KMS-11 (cell line): ENCODE measurements around the gene GK2.

Experiments
- H2AFZ ChIP-seq: fragments of 200-600 bp; sonication (generic); 2 replicates; pipeline ENCODE4 v1.6.1; 2016; ENCODE audit warnings: antibody characterized with exemption, mixed run types, low read depth
- H3K27ac ChIP-seq: fragments of 200-600 bp; sonication (generic); 2 replicates; pipeline ENCODE4 v1.6.1; 2016; ENCODE audit warnings: mild to moderate bottlenecking, mixed run types
- H3K27me3 ChIP-seq: fragments of 200-600 bp; sonication (generic); 2 replicates; pipeline ENCODE4 v1.6.1; 2017; ENCODE audit warnings: mild to moderate bottlenecking, low read depth, mixed run types, moderate library complexity; ENCODE audit not compliant: insufficient read depth
- H3K36me3 ChIP-seq: fragments of 200-600 bp; sonication (generic); 2 replicates; pipeline ENCODE4 v1.6.1; 2017; ENCODE audit warnings: mild to moderate bottlenecking, mixed run types; ENCODE audit not compliant: insufficient read depth
- H3K4me1 ChIP-seq: fragments of 200-600 bp; sonication (generic); 2 replicates; pipeline ENCODE4 v1.6.1; 2016; ENCODE audit warnings: mild to moderate bottlenecking, low read depth, mixed run types; ENCODE audit not compliant: poor library complexity, severe bottlenecking
- H3K4me2 ChIP-seq: fragments of 200-600 bp; sonication (generic); 2 replicates; pipeline ENCODE4 v1.7.0; 2016; ENCODE audit warnings: mild to moderate bottlenecking, mixed run types
- H3K4me3 ChIP-seq: fragments of 200-600 bp; sonication (generic); IDR thresholded peaks from 2 replicates; pipeline ENCODE4 v1.6.1; 2017; ENCODE audit warnings: low read depth, low read length, mixed read lengths; ENCODE audit not compliant: insufficient read depth
- H3K79me2 ChIP-seq: fragments of 200-600 bp; sonication (generic); 2 replicates; pipeline ENCODE4 v1.6.1; 2016; ENCODE audit warnings: low read depth, mixed run types; ENCODE audit not compliant: insufficient read depth
- H3K9ac ChIP-seq: fragments of 200-600 bp; sonication (generic); 2 replicates; pipeline ENCODE4 v1.6.1; 2016; ENCODE audit warnings: mild to moderate bottlenecking, mixed run types
- H4K20me1 ChIP-seq: fragments of 200-600 bp; sonication (generic); 2 replicates; pipeline ENCODE4 v1.6.1; 2016; ENCODE audit warnings: mild to moderate bottlenecking, mixed run types; ENCODE audit not compliant: insufficient read depth
- TF ChIP-seq, protein P1 (sequence below): fragments of 200-600 bp; sonication (generic); conservative IDR thresholded peaks from 2 replicates; pipeline ENCODE4 v1.6.1; 2017; ENCODE audit warnings: low read depth, mild to moderate bottlenecking, antibody characterized with exemption, low read length, moderate library complexity, mixed read lengths

GK2 gene

DNA sequence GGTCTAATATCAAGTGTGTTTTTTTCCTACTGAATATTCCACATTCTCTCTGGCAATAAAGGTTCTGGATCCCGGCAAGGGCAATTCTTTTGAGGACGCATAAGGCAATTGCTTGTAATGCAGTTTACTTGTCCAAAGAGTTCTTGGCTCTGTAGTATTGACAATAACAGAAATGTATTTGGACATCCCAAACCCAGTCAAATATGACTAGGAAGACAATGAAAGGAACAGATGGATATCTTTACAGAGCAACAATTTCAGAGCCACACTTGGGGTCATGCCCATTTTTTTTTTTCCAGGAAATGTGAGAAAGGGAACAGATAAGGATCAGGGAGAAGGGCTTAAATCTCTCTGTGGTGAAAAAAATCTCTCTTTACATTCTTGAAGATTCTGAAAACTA is 12.2 kb downstream of the GK2 start:
- Histone ChIP-seq H3K79me2 (no peaks in the 10 kb centered on the region), H3K27me3 (no peaks in the 10 kb centered on the region), H4K20me1 (no peaks in the 10 kb centered on the region), H3K4me2 (no peak overlapping the region), H3K4me1 (no peaks in the 10 kb centered on the region), H2AFZ (no peak overlapping the region), H3K9ac (no peak overlapping the region), H3K27ac (no peak overlapping the region), H3K36me3 (no peaks in the 10 kb centered on the region), H3K4me3 (no peak overlapping the region)
- TF ChIP-seq, protein P1, sequence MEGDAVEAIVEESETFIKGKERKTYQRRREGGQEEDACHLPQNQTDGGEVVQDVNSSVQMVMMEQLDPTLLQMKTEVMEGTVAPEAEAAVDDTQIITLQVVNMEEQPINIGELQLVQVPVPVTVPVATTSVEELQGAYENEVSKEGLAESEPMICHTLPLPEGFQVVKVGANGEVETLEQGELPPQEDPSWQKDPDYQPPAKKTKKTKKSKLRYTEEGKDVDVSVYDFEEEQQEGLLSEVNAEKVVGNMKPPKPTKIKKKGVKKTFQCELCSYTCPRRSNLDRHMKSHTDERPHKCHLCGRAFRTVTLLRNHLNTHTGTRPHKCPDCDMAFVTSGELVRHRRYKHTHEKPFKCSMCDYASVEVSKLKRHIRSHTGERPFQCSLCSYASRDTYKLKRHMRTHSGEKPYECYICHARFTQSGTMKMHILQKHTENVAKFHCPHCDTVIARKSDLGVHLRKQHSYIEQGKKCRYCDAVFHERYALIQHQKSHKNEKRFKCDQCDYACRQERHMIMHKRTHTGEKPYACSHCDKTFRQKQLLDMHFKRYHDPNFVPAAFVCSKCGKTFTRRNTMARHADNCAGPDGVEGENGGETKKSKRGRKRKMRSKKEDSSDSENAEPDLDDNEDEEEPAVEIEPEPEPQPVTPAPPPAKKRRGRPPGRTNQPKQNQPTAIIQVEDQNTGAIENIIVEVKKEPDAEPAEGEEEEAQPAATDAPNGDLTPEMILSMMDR: no peak

DNA sequence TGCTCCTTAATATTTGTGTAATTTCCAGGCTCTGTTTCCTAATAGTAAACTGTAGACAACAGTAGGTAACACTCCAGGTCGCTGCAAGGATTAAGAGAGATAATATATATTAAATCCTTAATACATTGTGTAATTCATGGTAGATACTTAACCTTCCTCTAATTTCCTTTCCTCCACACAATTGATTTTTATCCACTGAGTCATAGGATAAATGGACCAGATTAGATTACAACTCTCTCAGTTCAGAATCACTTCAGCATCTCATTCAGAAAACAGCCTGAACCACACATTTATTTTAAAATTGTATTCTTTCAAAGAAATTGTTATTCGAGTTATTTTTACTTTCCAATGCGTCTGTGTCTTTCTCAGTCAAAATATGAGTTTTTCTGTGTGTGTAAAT is 17.1 kb downstream of the GK2 start:
- Histone ChIP-seq H3K36me3 (no peaks in the 10 kb centered on the region), H3K27me3 (no peaks in the 10 kb centered on the region), H2AFZ (no peak overlapping the region), H4K20me1 (no peaks in the 10 kb centered on the region), H3K27ac (no peak overlapping the region), H3K79me2 (no peaks in the 10 kb centered on the region), H3K4me1 (no peaks in the 10 kb centered on the region), H3K4me3 (no peak overlapping the region), H3K9ac (no peak overlapping the region), H3K4me2 (no peak overlapping the region)
- TF ChIP-seq, protein P1: no peak

DNA sequence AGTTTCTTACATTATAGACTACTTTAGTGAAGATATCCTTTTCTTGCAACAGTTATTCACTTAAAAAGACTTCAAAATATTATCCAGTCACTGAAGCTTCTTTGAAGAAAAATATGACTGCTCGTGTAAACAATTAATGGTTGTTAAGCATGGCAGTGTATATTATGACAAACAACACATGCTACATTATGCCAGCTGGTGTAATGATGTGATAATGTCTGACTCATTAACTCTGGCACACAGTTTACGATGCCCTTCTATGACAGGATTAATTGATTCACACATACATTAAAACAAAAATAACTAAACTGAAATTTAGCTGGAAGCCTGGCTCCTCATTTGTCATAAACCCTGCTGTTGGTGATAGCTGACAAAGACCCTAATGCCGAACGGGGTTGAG is 22.4 kb downstream of the GK2 start:
- no peak overlapping the region for H3K27ac ChIP-seq
- TF ChIP-seq, protein P1: no peak

DNA sequence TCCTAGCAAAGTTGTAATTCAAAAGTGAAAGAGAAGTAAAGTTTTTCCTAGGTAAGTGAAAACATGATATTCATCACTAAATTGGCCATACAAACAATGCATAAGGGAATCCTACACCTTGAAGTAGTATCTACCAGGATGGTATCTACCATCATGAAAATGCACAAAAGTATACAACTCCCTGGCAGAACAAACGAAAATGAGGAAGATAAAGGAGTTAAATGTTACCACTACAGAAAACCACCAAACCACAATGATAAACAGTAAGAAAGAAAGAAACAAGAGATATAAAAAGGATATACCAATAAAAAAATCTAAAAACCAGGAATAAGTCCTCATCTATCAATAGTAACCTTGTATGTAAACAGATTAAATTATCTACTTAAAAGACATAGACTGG is 26.9 kb downstream of the GK2 start:
- no peak overlapping the region for H3K27ac ChIP-seq
- no peak overlapping the region for H2AFZ ChIP-seq
- H3K4me2 ChIP-seq: no peak overlapping the region
- H3K79me2 ChIP-seq: no peaks in the 10 kb centered on the region
- no peak overlapping the region for H3K4me3 ChIP-seq
- TF ChIP-seq, protein P1: no peak
- H4K20me1 ChIP-seq: no peaks in the 10 kb centered on the region
- no peak overlapping the region for H3K9ac ChIP-seq
- no peaks in the 10 kb centered on the region for H3K4me1 ChIP-seq
- H3K36me3 ChIP-seq: no peaks in the 10 kb centered on the region
- H3K27me3 ChIP-seq: no peaks in the 10 kb centered on the region

More for the DNA sequence above, 22.4 kb downstream of the GK2 start:
- Histone ChIP-seq H3K27me3 (no peaks in the 10 kb centered on the region), H3K79me2 (no peaks in the 10 kb centered on the region), H4K20me1 (no peaks in the 10 kb centered on the region), H2AFZ (no peak overlapping the region), H3K4me1 (no peaks in the 10 kb centered on the region), H3K36me3 (no peaks in the 10 kb centered on the region), H3K4me2 (no peak overlapping the region), H3K9ac (no peak overlapping the region), H3K4me3 (no peak overlapping the region)

DNA sequence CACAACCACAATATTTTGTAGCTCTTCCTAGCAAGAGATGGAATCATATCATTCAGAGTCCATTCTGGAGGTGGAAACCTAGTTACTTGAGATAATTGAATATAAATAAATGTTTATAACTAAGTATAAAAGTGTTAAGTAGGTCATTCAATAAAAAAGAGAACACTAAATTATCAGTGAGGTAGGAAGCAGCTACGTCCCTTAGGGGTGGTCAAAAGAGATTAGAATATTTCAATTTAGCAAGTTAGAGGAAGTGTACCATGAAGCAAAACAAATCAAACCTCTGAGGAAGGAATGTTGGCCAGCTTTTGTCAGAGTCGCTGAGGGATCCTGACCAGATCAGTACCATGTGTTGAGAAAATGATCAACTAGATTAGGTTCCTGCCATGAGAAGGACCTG is 38.0 kb downstream of the GK2 start:
- H3K79me2 ChIP-seq: no peaks in the 10 kb centered on the region
- H3K4me1 ChIP-seq: peaks cover 7% of the 10 kb centered on the region
- H3K27me3 ChIP-seq: no peaks in the 10 kb centered on the region

More for the DNA sequence above, 38.0 kb downstream of the GK2 start:
- H3K36me3 ChIP-seq: no peaks in the 10 kb centered on the region
- H3K27ac ChIP-seq: no peak overlapping the region
- TF ChIP-seq, protein P1: no peak
- H4K20me1 ChIP-seq: no peaks in the 10 kb centered on the region
- H3K9ac ChIP-seq: no peak overlapping the region
- no peak overlapping the region for H3K4me3 ChIP-seq
- no peak overlapping the region for H3K4me2 ChIP-seq
- no peak overlapping the region for H2AFZ ChIP-seq
